Lung (tissue), 12 donors: ENCODE data around the gene GLIS1. TPM values are rescaled to one million over a fixed set of nuclear protein-coding genes. Genes with fewer than 3 reads are reported as not detected.

Experiments
- ATAC-seq: fragments of 200-7000 bp; cut with Tn5 transposase; one replicate; pipeline ENCODE4 v1.9.1; 2020; ENCODE audit warnings: moderate number of reproducible peaks; ENCODE audit not compliant: insufficient read depth, low FRiP score
- DNase-seq, 3 donors: peaks; one replicate each; pipeline ENCODE4 v3.0.0-alpha.2; 2013 to 2017
- H3K27ac ChIP-seq, 2 donors: one replicate each; pipeline ENCODE4 v1.5.1; 2013; ENCODE audit warnings: mild to moderate bottlenecking in 2 of 2, moderate library complexity in 2 of 2, control low read depth in 1 of 2, inconsistent platforms in 1 of 2, low read depth in 1 of 2, low read length in 1 of 2
- H3K27me3 ChIP-seq, 3 donors: one replicate each; pipeline ENCODE4 v1.5.1; 2013; ENCODE audit warnings: low read length in 2 of 3; ENCODE audit not compliant: control insufficient read depth in 3 of 3, insufficient read depth in 3 of 3
- H3K36me3 ChIP-seq, 4 donors: one replicate each; pipeline ENCODE4 v1.5.1; 2013; ENCODE audit warnings: low read length in 4 of 4, mild to moderate bottlenecking in 1 of 4, moderate library complexity in 1 of 4; ENCODE audit not compliant: control insufficient read depth in 4 of 4, insufficient read depth in 4 of 4
- H3K4me1 ChIP-seq, 5 donors: one replicate each; pipeline ENCODE4 v1.5.1; 2013; ENCODE audit warnings: low read length in 5 of 5, mild to moderate bottlenecking in 2 of 5, moderate library complexity in 1 of 5; ENCODE audit not compliant: control insufficient read depth in 5 of 5, insufficient read depth in 5 of 5
- H3K4me3 ChIP-seq: one replicate; pipeline ENCODE4 v1.5.1; 2013; ENCODE audit warnings: mild to moderate bottlenecking, control low read depth, moderate library complexity
- H3K9ac ChIP-seq, 2 donors: one replicate each; pipeline ENCODE4 v1.5.1; 2013; ENCODE audit warnings: low read length in 2 of 2, control low read depth in 1 of 2; ENCODE audit not compliant: insufficient read depth in 1 of 2
- H3K9me3 ChIP-seq, 4 donors: one replicate each; pipeline ENCODE4 v1.5.1; 2013; ENCODE audit warnings: low read length in 3 of 4, mild to moderate bottlenecking in 1 of 4, moderate library complexity in 1 of 4; ENCODE audit not compliant: control insufficient read depth in 4 of 4, insufficient read depth in 3 of 4
- CTCF ChIP-seq: IDR thresholded peaks from 2 replicates; pipeline ENCODE4 v1.5.1; 2012; ENCODE audit warnings: mild to moderate bottlenecking; ENCODE audit errors: control extremely low read depth, extremely low read depth
- WGBS, 2 donors: extraction: QIAGEN DNeasy Blood & Tissue Kit; methylation state at CpG; one replicate each; pipeline ENCODE4 v1.1.7; 2013; 5-methylcytosine and 5-hydroxymethylcytosine counted together
- polyA plus RNA-seq, 2 donors: library from polyadenylated mRNA; stranded (reverse); fragments of 200-250 nt; gene quantifications; one replicate each; pipeline ENCODE4 v1.2.1, GENCODE V29; 2013
- total RNA-seq, 2 donors: library from RNA; depleted of rRNA in 1 of 2; stranded (reverse); fragments of >200 nt in 1 of 2; gene quantifications; one replicate each; pipeline ENCODE4 v1.2.1, GENCODE V29; 2014 to 2021
- donor health status: control.
- donor health status: control.
- donor health status: Bipolar disorder and iron deficiency.
- donor health status: healthy.
- donor health status: DM: yes; HTN: yes; CAD: no.

The GLIS1 gene
- total and polyA plus RNA-seq, 4 donors = 0.05 to 0.18 (median 0.17) TPM; not detected in 1

- H3K27ac ChIP-seq = no peak overlapping the region
- no peaks in the 10 kb centered on the region for H3K36me3 ChIP-seq
- WGBS, 2 donors = 58 to 79% methylated on average over 4 of the region's 4 CpGs
- no peak for TF ChIP-seq CTCF
- H3K9ac ChIP-seq = no peak overlapping the region
- ATAC-seq (no peak), DNase-seq (no peak)
- H3K4me1 ChIP-seq = peaks cover 0 to 4% (median 0%) of the 10 kb centered on the region in 5 donors
- H3K9me3 ChIP-seq = no peaks in the 10 kb centered on the region
- no peaks in the 10 kb centered on the region for H3K27me3 ChIP-seq
- no peak overlapping the region for H3K4me3 ChIP-seq
Measured at GRCh38 chr1:53465023-53465957, 273.7 kb downstream of the GLIS1 start.

- ATAC-seq (no peak), DNase-seq (peak in 1 of 3 donors; percentile 30)
- H3K4me3 ChIP-seq = no peak overlapping the region
- no peak overlapping the region for H3K9ac ChIP-seq
- TF ChIP-seq CTCF = no peak
- 85 to 89% methylated on average over 23 to 24 of the region's 24 CpGs for WGBS, 2 donors
- H3K4me1 ChIP-seq = peaks cover 0 to 4% (median 0%) of the 10 kb centered on the region in 5 donors
- no peak overlapping the region for H3K27ac ChIP-seq
- H3K9me3 ChIP-seq = no peaks in the 10 kb centered on the region
- no peaks in the 10 kb centered on the region for H3K27me3 ChIP-seq
- H3K36me3 ChIP-seq = no peaks in the 10 kb centered on the region
Measured at GRCh38 chr1:53463961-53464899, 274.7 kb downstream of the GLIS1 start.

- Histone ChIP-seq H3K27me3 (no peaks in the 10 kb centered on the region), H3K9me3 (no peaks in the 10 kb centered on the region), H3K36me3 (no peaks in the 10 kb centered on the region), H3K4me1 (peaks cover 0 to 4% (median 0%) of the 10 kb centered on the region in 5 donors), H3K27ac (no peak overlapping the region), H3K9ac (no peak overlapping the region), H3K4me3 (no peak overlapping the region)
- WGBS, 2 donors = 75 to 84% methylated on average over 11 of the region's 11 CpGs
- no peak for TF ChIP-seq CTCF
- no peak for ATAC-seq
- no peak for DNase-seq
Measured at GRCh38 chr1:53462769-53463501, 276.0 kb downstream of the GLIS1 start.
